ENCODE measurements around the gene MS4A15. TPM values are rescaled to one million over a fixed set of nuclear protein-coding genes. Genes with fewer than 3 reads are reported as not detected.
A peak's percentile ranks its signal among the peaks of the same experiment; 100 is the strongest.
"Not testable (repeated sequence)": the region's sequence is repeated elsewhere in the genome, so short reads cannot be mapped to it uniquely, and the experiment has no call there.

The MS4A15 gene
- total RNA-seq: not detected in 2 replicates
- not detected in 2 replicates for polyA plus RNA-seq

- DNase-seq (ENCODE audit: low read depth in 1 of 2, low spot score in 1 of 2): peak in 1 of 2 donors; percentile 28
- TF ChIP-seq CTCF (IDR thresholded peaks at IDR 0.05; ENCODE audit: low read depth, low read length): peak; percentile 21
These were observed at the start of gene MS4A15 for GRCh38 chr11:60756307-60757032. Gene MS4A15, plus strand, starts transcription at chr11:60756867. Its CDS starts 6,867 bp downstream, at chr11:60763734.

GRCh38 chr11:60706931-60707330 is 49.7 kb upstream of the MS4A15 start:
- H3K4me1 ChIP-seq (ENCODE audit: low read depth): no peaks in the 10 kb centered on the region
- TF ChIP-seq CTCF (IDR thresholded peaks at IDR 0.05; ENCODE audit: low read depth, low read length): no peak

More at GRCh38 chr11:60756307-60757032, at the start of gene MS4A15:
- no peaks in the 10 kb centered on the region for H3K27me3 ChIP-seq
- H3K4me1 ChIP-seq (ENCODE audit: low read depth): no peaks in the 10 kb centered on the region
- H3K36me3 ChIP-seq: no peaks in the 10 kb centered on the region
- H3K27ac ChIP-seq: no peak within 1 kb of the TSS
- H3K4me3 ChIP-seq: no peak within 1 kb of the TSS
- H3K9me3 ChIP-seq (ENCODE audit: low read depth): no peaks in the 10 kb centered on the region

GRCh38 chr11:60710482-60710881 is 46.2 kb upstream of the MS4A15 start:
- DNase-seq (ENCODE audit: low read depth in 1 of 2, low spot score in 1 of 2): no peak

More at GRCh38 chr11:60706931-60707330, 49.7 kb upstream of the MS4A15 start:
- H3K9me3 ChIP-seq (ENCODE audit: low read depth): no peaks in the 10 kb centered on the region
- peaks cover 4% of the 10 kb centered on the region for H3K27me3 ChIP-seq
- no peaks in the 10 kb centered on the region for H3K36me3 ChIP-seq
- no peak overlapping the region for H3K4me3 ChIP-seq
- no peak for DNase-seq (ENCODE audit: low read depth in 1 of 2, low spot score in 1 of 2)
- H3K27ac ChIP-seq: no peak overlapping the region

GRCh38 chr11:60711276-60711675 is 45.4 kb upstream of the MS4A15 start:
- Histone ChIP-seq H3K4me3 (no peak overlapping the region), H3K36me3 (no peaks in the 10 kb centered on the region), H3K4me1 (ENCODE audit: low read depth) (no peaks in the 10 kb centered on the region), H3K27me3 (peaks cover 4% of the 10 kb centered on the region), H3K9me3 (ENCODE audit: low read depth) (no peaks in the 10 kb centered on the region), H3K27ac (no peak overlapping the region)
- no peak for DNase-seq (ENCODE audit: low read depth in 1 of 2, low spot score in 1 of 2)
- TF ChIP-seq CTCF (IDR thresholded peaks at IDR 0.05; ENCODE audit: low read depth, low read length): no peak

More at GRCh38 chr11:60710482-60710881, 46.2 kb upstream of the MS4A15 start:
- H3K27me3 ChIP-seq: peaks cover 4% of the 10 kb centered on the region
- no peaks in the 10 kb centered on the region for H3K4me1 ChIP-seq (ENCODE audit: low read depth)
- no peak overlapping the region for H3K27ac ChIP-seq
- no peaks in the 10 kb centered on the region for H3K9me3 ChIP-seq (ENCODE audit: low read depth)
- H3K36me3 ChIP-seq: no peaks in the 10 kb centered on the region
- H3K4me3 ChIP-seq: no peak overlapping the region
- no peak for TF ChIP-seq CTCF (IDR thresholded peaks at IDR 0.05; ENCODE audit: low read depth, low read length)

GRCh38 chr11:60713423-60713822 is 43.2 kb upstream of the MS4A15 start:
- not testable (repeated sequence) for H3K36me3 ChIP-seq; H3K27ac ChIP-seq; DNase-seq (ENCODE audit: low read depth in 1 of 2, low spot score in 1 of 2); H3K9me3 ChIP-seq (ENCODE audit: low read depth); H3K4me3 ChIP-seq; H3K27me3 ChIP-seq; H3K4me1 ChIP-seq (ENCODE audit: low read depth)

GRCh38 chr11:60717956-60718355 is 38.7 kb upstream of the MS4A15 start:
- DNase-seq (ENCODE audit: low read depth in 1 of 2, low spot score in 1 of 2): no peak
- Histone ChIP-seq H3K27ac (no peak overlapping the region), H3K9me3 (ENCODE audit: low read depth) (no peaks in the 10 kb centered on the region), H3K4me1 (ENCODE audit: low read depth) (no peaks in the 10 kb centered on the region), H3K27me3 (no peaks in the 10 kb centered on the region), H3K4me3 (no peak overlapping the region), H3K36me3 (no peaks in the 10 kb centered on the region)
- TF ChIP-seq CTCF (IDR thresholded peaks at IDR 0.05; ENCODE audit: low read depth, low read length): no peak
